ENCODE results near the gene C4orf36.

C4orf36 gene

DNA sequence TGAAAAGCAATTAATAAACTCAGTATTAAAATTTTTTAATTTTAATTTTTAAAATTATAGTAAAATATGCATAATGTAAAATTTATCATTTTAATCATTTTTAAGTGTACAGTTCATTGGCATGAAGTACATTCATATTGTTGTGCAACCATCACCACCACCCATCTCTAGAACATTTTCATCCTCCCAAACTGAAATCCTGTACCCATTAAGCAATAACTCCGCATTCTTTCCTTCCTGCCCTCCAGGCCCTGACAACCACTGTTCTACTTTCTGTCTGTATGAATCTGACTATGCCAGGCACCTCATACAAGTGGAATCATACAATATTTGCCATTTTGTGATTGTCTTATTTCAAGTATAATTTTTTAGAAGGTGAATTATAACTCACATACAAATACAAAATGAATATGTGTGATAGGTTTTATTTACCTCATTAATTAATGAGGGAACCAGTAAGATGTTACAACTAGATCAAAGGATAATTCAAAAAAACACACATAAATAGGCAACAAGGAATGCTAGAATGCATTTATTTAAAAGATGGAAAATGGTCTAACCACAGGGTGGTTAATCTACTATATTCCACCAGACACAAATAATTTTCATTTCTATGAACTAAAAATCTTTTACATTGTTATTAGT is 29.5 kb upstream of the C4orf36 start:
- no peak overlapping the region for H3K27ac ChIP-seq
- TF ChIP-seq ZFX (IDR thresholded peaks at IDR 0.05): no peak
- TF ChIP-seq, protein P1, sequence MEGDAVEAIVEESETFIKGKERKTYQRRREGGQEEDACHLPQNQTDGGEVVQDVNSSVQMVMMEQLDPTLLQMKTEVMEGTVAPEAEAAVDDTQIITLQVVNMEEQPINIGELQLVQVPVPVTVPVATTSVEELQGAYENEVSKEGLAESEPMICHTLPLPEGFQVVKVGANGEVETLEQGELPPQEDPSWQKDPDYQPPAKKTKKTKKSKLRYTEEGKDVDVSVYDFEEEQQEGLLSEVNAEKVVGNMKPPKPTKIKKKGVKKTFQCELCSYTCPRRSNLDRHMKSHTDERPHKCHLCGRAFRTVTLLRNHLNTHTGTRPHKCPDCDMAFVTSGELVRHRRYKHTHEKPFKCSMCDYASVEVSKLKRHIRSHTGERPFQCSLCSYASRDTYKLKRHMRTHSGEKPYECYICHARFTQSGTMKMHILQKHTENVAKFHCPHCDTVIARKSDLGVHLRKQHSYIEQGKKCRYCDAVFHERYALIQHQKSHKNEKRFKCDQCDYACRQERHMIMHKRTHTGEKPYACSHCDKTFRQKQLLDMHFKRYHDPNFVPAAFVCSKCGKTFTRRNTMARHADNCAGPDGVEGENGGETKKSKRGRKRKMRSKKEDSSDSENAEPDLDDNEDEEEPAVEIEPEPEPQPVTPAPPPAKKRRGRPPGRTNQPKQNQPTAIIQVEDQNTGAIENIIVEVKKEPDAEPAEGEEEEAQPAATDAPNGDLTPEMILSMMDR (conservative IDR thresholded peaks at IDR 0.05): no peak

DNA sequence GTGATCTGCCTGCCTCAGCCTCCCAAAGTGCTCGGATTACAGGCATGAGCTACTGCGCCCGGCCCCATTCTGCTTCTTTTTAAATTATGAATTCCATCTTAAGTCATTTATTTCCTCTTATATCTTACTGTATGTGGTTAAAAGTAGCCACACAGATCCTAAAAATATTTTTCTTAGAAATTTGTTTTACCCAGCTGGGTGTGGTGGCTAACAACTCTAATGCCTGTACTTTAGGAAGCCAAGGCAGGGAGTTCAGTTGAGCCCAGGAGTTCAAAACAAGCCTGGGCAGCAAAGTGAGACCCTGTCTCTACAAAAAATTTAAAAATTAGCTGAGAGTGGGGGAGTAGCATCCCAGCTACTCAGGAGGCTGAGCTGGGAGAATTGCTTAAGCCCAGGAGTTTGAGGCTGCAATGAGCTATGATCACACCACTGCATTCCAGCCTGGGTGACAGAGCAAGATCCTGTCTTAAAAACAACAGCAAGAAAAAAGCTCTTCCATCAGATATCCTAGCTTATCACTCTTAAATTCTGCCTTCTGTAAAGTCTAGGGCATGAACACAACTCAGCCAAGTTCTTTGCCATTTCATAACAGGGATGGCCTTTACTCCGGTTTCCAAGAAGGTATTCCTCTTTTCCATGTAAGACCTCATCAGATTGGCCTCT is 27.5 kb upstream of the C4orf36 start:
- no peak for TF ChIP-seq ZFX (IDR thresholded peaks at IDR 0.05)
- TF ChIP-seq, protein P1 (conservative IDR thresholded peaks at IDR 0.05): no peak
- H3K27ac ChIP-seq: no peak overlapping the region

DNA sequence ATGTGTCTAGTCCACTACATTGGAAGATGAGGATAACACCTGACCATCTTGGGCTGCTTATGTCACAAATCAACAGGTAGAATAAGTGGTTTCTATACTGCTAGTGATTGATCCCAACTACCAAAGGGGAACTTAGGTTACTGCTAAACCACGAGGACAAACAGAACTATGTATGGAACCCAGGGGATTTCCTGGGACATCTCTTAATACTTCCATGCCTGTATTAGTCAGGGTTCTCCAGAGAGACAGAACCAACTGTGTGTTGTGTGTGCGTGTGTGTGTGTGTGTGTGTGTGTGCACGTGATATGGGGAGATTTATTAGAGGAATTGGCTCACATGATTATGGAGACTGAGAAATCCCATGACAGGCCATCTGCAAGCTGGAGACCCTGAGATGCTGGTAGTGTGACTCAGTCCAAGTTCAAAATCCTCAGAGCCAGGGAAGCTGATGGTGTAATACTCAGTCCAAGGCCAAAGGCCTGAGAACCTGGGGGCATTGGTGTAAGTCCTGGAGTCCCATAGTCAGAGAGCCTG is 26.4 kb upstream of the C4orf36 start:
- no peak for TF ChIP-seq ZFX (IDR thresholded peaks at IDR 0.05)
- TF ChIP-seq, protein P1 (conservative IDR thresholded peaks at IDR 0.05): no peak
- H3K27ac ChIP-seq: no peak overlapping the region

DNA sequence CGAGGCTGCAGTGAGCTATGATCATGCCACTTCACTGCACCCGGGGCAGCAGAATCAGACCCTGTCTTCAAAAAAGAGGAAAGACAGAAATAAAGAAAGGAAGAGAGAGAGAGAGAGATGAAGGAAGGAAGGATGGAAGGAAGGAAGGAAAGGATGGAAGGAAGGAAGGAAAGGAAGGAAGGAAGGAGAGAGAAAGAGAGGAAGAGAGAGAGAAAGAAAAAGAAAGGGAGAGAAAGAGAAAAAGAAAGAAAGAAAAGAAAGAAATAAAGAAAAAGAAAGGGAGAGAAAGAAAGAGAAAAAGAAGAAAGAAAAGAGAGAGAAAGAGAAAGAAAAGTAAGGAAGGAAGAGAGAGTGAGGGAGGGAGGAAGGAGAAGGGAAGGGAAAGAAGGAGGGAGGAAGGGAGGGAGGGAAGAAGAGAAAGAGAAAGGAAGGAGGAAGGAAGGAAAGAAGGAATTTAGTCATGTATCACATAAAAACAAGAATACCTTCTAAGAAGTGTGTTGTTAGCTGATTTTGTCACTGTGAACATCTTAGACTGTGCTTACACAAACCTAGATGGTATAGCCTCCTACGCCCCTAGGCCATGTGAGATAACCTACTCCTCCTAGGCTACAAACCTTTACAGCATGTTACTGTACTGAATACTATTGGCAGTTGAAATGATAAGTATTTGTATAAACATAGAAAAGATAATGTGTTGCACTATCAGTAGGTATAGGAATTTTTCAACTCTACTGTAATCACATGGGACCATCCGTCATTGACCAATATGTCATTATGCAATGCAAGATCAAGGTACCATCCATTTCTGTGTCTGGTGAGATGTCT is 25.2 kb upstream of the C4orf36 start:
- TF ChIP-seq, protein P1 (conservative IDR thresholded peaks at IDR 0.05): no peak
- TF ChIP-seq ZFX (IDR thresholded peaks at IDR 0.05): no peak
- H3K27ac ChIP-seq: no peak overlapping the region

DNA sequence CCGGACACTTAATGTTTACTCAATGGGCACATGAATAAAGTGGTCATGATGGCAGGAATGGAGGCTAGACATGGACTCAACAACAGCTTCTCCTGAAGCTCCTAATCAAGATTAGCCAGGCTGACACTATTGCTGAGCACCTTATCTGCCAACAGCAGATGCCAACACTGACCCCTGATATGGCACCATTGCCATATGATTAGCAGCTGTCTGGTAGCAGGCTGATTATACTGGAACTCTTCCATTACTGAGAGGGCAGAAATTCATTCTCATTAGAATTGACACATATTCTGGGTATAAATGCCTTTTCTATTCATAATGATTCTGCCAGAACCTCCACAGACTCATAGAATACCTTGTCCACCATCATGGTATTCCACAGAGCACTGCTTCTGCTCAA is 24.2 kb upstream of the C4orf36 start:
- TF ChIP-seq ZFX (IDR thresholded peaks at IDR 0.05): no peak
- TF ChIP-seq, protein P1 (conservative IDR thresholded peaks at IDR 0.05): no peak
- H3K27ac ChIP-seq: no peak overlapping the region

DNA sequence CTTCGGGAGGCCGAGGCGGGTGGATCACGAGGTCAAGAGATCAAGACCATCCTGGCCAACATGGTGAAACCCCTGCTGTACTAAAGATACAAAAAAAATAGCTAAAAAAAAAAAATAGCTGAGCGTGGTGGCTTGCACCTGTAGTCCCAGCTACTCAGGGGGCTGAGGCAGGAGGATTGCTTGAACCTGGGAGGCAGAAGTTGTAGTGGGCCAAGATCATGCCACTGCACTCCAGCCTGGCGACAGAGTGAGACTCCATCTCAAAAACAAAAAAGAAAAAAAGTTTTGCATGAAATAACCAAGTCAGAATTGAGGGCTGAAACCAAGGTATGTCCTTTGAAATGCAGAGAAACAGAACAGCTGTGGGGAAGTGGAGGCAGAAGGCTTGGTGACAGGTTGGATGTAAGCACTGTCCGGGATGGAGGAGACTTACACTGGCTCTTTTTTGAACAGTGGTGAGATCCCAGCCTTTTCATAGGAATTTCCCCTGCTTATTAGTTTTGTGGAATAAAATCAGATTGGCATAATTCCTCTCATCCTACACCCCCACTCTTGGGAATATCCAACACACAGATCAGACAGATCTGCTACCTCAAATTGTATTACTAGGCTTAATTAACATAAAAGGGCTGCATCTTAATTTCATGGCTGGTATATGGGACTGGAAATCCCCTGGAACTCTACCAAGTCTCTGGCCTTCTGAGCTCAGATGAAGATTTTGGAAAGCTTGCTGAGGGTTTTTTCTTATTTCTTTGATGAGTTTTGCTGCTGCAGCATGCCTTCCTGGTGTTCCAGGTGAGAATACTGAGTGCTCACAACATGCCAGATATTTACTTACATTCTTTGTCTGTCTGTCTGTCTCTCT is 18.8 kb upstream of the C4orf36 start:
- TF ChIP-seq ZFX (IDR thresholded peaks at IDR 0.05): no peak
- TF ChIP-seq, protein P1 (conservative IDR thresholded peaks at IDR 0.05): 0 out of 2 replicates have a peak, but pooled peaks have one; percentile 0
- H3K27ac ChIP-seq: no peak overlapping the region
